ENCODE measurements around the gene MGAT4C. TPM values are rescaled to one million over a fixed set of nuclear protein-coding genes. Genes with fewer than 3 reads are reported as not detected.

Gene MGAT4C
- total RNA-seq, 4 donors from 2014 or later = 0.15 to 1.1 (median 0.60) TPM

DNA sequence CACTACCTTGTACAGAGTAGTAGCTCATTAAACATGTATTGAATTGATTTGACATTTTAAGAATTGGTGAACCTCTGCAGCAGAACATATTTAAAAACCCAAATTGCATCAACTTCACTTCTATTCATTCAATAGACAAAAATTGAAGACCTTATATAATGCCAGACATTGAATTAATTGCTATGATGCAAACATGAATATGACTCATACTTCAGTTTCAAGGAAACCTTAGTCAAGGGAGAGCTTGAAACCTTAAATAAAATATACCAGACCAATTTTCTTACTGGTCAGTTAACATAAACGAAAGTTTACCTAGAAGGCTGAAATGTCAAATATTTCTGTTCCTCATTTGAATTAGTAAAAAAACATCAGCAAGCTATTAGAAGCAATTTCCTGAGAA, 5.0 kb upstream of the MGAT4C start:
- H3K4me3 ChIP-seq = no peak overlapping the region
- no peaks in the 10 kb centered on the region for H3K4me1 ChIP-seq
- TF ChIP-seq EP300 (IDR thresholded peaks at IDR 0.05) (no peak), POLR2A (IDR thresholded peaks at IDR 0.05) (no peak), POLR2AphosphoS5 (IDR thresholded peaks at IDR 0.05) (no peak)
- TF ChIP-seq, protein P1, sequence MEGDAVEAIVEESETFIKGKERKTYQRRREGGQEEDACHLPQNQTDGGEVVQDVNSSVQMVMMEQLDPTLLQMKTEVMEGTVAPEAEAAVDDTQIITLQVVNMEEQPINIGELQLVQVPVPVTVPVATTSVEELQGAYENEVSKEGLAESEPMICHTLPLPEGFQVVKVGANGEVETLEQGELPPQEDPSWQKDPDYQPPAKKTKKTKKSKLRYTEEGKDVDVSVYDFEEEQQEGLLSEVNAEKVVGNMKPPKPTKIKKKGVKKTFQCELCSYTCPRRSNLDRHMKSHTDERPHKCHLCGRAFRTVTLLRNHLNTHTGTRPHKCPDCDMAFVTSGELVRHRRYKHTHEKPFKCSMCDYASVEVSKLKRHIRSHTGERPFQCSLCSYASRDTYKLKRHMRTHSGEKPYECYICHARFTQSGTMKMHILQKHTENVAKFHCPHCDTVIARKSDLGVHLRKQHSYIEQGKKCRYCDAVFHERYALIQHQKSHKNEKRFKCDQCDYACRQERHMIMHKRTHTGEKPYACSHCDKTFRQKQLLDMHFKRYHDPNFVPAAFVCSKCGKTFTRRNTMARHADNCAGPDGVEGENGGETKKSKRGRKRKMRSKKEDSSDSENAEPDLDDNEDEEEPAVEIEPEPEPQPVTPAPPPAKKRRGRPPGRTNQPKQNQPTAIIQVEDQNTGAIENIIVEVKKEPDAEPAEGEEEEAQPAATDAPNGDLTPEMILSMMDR (IDR thresholded peaks at IDR 0.05) = no peak
- 55 to 70% methylated on average over 1 of the region's 1 CpG for WGBS, 2 donors (ENCODE audit: low coverage in 1 of 2)
- H3K27ac ChIP-seq = no peak overlapping the region
- peaks cover 11% of the 10 kb centered on the region for H3K27me3 ChIP-seq
- H3K36me3 ChIP-seq = no peaks in the 10 kb centered on the region
- no peak for ATAC-seq
- H3K9me3 ChIP-seq = no peaks in the 10 kb centered on the region

DNA sequence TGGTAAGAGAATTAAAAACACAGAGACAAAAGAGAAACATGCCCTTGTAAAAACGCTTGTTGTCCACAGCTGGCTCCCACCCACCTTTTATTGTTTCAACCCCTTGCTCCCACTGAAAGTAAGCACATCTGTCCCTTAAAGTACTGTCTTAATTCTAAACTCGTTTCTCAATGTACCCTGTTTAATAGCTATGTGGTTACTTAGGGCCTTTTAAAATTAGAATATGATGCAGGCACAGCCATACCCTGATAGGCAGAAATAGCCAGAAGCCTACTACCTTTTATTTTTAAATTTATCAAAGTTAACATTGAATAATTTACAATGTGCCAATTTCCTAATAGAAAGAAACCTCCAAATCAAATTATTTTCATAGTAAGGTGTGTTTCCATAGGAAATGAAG, 4.0 kb upstream of the MGAT4C start:
- no peak for ATAC-seq

DNA sequence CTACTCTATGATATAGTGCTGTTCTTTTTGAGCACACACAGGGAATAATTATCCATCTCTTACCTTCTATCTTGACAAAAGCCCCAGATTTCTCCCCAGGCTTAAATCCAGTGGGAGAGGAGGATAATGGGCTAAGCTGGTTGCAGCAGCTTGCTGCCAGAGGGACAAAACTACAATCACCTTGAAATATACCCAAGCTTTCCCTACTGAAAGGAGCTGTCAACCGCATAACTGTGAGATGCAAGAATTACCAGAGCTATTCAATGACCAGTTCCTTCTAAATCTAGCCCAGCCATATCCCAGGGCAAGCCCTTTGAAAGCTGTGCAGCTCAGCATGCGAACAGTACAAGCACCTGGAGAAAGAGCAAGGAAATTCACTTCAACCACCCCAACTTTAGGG, 943 bp upstream of the MGAT4C start:
- Histone ChIP-seq H3K4me3 (no peak overlapping the region), H3K4me1 (no peaks in the 10 kb centered on the region), H3K9me3 (no peaks in the 10 kb centered on the region), H3K27me3 (no peaks in the 10 kb centered on the region), H3K36me3 (no peaks in the 10 kb centered on the region), H3K27ac (no peak overlapping the region)
- no peak for TF ChIP-seq POLR2A (IDR thresholded peaks at IDR 0.05)
- TF ChIP-seq POLR2AphosphoS5 (IDR thresholded peaks at IDR 0.05) = no peak
- no peak for TF ChIP-seq EP300 (IDR thresholded peaks at IDR 0.05)
- TF ChIP-seq, protein P1 (IDR thresholded peaks at IDR 0.05) = no peak
- ATAC-seq = no peak
- WGBS, 2 donors (ENCODE audit: low coverage in 1 of 2) = 58 to 81% methylated on average over 2 of the region's 2 CpGs

More for the DNA sequence above, 4.0 kb upstream of the MGAT4C start:
- no peak overlapping the region for H3K4me3 ChIP-seq
- TF ChIP-seq EP300 (IDR thresholded peaks at IDR 0.05) = no peak
- TF ChIP-seq POLR2AphosphoS5 (IDR thresholded peaks at IDR 0.05) = no peak
- TF ChIP-seq POLR2A (IDR thresholded peaks at IDR 0.05) = no peak
- TF ChIP-seq, protein P1 (IDR thresholded peaks at IDR 0.05) = no peak
- 48 to 60% methylated on average over 2 of the region's 2 CpGs for WGBS, 2 donors (ENCODE audit: low coverage in 1 of 2)
- H3K27me3 ChIP-seq = peaks cover 11% of the 10 kb centered on the region
- H3K36me3 ChIP-seq = no peaks in the 10 kb centered on the region
- no peak overlapping the region for H3K27ac ChIP-seq
- H3K4me1 ChIP-seq = no peaks in the 10 kb centered on the region
- H3K9me3 ChIP-seq = no peaks in the 10 kb centered on the region

DNA sequence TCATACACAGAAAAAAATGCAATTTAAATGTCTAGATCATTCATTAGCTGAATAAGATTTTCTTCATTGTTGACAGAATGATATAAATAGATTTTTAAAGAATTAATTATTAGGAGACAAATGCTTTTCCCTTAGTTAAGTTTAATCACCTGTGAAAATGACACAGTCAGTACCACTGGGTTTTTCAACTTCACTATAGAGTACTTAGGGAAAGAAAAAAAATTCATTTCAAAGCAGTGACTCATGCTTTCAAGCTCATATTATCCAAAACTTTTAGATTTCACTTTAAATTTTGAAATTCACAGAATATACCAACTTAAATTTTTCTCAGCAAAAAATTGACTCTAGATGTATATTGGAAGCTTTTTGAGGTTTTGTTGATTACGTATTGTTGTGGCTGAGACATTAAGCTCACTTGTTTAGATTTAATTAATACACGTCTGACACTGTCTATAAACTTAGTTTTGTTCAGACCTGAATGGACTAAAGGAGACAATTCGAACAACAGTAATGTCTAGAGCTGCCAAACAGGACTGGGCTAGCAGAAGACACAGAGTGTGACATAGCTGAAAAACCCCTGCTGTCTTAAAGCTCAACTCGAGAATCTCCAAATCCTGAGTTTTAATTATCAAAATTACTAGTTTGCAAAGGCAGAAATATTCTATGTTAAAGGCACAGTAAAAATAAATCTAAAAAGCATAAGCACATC, 1.6 kb downstream of the MGAT4C start:
- H3K4me1 ChIP-seq = no peaks in the 10 kb centered on the region
- H3K4me3 ChIP-seq = no peak overlapping the region
- 28 to 33% methylated on average over 3 to 4 of the region's 4 CpGs for WGBS, 2 donors (ENCODE audit: low coverage in 1 of 2)
- TF ChIP-seq POLR2A (IDR thresholded peaks at IDR 0.05) = no peak
- no peak for TF ChIP-seq POLR2AphosphoS5 (IDR thresholded peaks at IDR 0.05)
- no peak for TF ChIP-seq EP300 (IDR thresholded peaks at IDR 0.05)
- TF ChIP-seq, protein P1 (IDR thresholded peaks at IDR 0.05) = no peak
- no peaks in the 10 kb centered on the region for H3K27me3 ChIP-seq
- H3K9me3 ChIP-seq = no peaks in the 10 kb centered on the region
- H3K36me3 ChIP-seq = no peaks in the 10 kb centered on the region
- ATAC-seq = no peak
- H3K27ac ChIP-seq = no peak overlapping the region

DNA sequence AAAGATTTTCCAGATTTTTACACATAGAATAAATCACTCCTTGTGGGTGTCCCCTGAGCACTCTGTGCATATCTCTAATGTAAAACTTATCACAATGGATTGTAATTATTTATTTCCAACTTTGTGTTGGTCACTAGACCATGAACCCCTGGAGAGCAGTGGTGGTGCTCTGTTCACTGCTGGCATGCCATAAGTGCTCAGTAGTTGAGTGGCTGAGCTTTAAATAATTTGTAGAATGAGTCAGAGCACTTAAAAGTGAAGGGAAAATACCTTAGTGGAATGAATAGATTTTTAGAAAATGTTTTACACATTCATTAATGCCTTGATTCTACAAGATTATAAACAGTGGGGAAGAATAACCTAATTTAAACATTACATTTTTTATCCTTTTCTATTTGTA, 6.3 kb downstream of the MGAT4C start:
- TF ChIP-seq POLR2AphosphoS5 (IDR thresholded peaks at IDR 0.05) (no peak), EP300 (IDR thresholded peaks at IDR 0.05) (no peak), POLR2A (IDR thresholded peaks at IDR 0.05) (no peak)
- TF ChIP-seq, protein P1 (IDR thresholded peaks at IDR 0.05) = no peak
- Histone ChIP-seq H3K36me3 (no peaks in the 10 kb centered on the region), H3K27ac (no peak overlapping the region), H3K9me3 (no peaks in the 10 kb centered on the region), H3K4me1 (no peaks in the 10 kb centered on the region), H3K27me3 (no peaks in the 10 kb centered on the region), H3K4me3 (no peak overlapping the region)
- ATAC-seq = no peak
